ENCODE measurements around the gene CBL. TPM values are rescaled to one million over a fixed set of nuclear protein-coding genes. Genes with fewer than 3 reads are reported as not detected.

Gene CBL
- total RNA-seq, 4 donors from 2014 or later = 9.9 to 14.2 (median 12.4) TPM

- H3K27me3 ChIP-seq = no peaks in the 10 kb centered on the region
- WGBS, 2 donors = 83 to 92% methylated on average over 1 of the region's 1 CpG
- H3K4me3 ChIP-seq = no peak overlapping the region
- DNase-seq = no peak
- TF ChIP-seq CTCF (IDR thresholded peaks at IDR 0.05) (no peak), POLR2A (IDR thresholded peaks at IDR 0.05) (no peak)
- no peaks in the 10 kb centered on the region for H3K4me1 ChIP-seq
- no peak overlapping the region for H3K27ac ChIP-seq
- peaks cover 0 to 84% (median 17%) of the 10 kb centered on the region in 3 donors for H3K36me3 ChIP-seq
- no peaks in the 10 kb centered on the region for H3K9me3 ChIP-seq
- intact Hi-C loops (cut with DNase I) = no loop called here
Measured at GRCh38 chr11:119277660-119278059, 71.5 kb downstream of the CBL start.

- H3K36me3 ChIP-seq = peaks cover 8 to 67% (median 18%) of the 10 kb centered on the region in 3 donors
- no peaks in the 10 kb centered on the region for H3K9me3 ChIP-seq
- peaks cover 0 to 9% (median 0%) of the 10 kb centered on the region in 3 donors for H3K4me1 ChIP-seq
- intact Hi-C loops (cut with DNase I) = no loop called here
- TF ChIP-seq CTCF (IDR thresholded peaks at IDR 0.05) (no peak), POLR2A (IDR thresholded peaks at IDR 0.05) (no peak)
- no peak overlapping the region for H3K4me3 ChIP-seq
- 83 to 87% methylated on average over 4 to 7 of the region's 7 CpGs for WGBS, 2 donors
- no peaks in the 10 kb centered on the region for H3K27me3 ChIP-seq
- H3K27ac ChIP-seq = no peak overlapping the region
- no peak for DNase-seq
Measured at GRCh38 chr11:119282495-119282894, 76.4 kb downstream of the CBL start.

- no peak overlapping the region for H3K27ac ChIP-seq
- H3K36me3 ChIP-seq = peaks cover 8 to 64% (median 10%) of the 10 kb centered on the region in 3 donors
- intact Hi-C loops (cut with DNase I) = no loop called here
- no peak for DNase-seq
- TF ChIP-seq POLR2A (IDR thresholded peaks at IDR 0.05) (no peak), CTCF (IDR thresholded peaks at IDR 0.05) (peak in 5 of 6 experiments; percentile 33 to 47 (median 36))
- 66 to 74% methylated on average over 9 of the region's 9 CpGs for WGBS, 2 donors
- no peaks in the 10 kb centered on the region for H3K9me3 ChIP-seq
- H3K4me1 ChIP-seq = peaks cover 0 to 9% (median 0%) of the 10 kb centered on the region in 3 donors
- H3K4me3 ChIP-seq = no peak overlapping the region
- no peaks in the 10 kb centered on the region for H3K27me3 ChIP-seq
Measured at GRCh38 chr11:119284344-119285157, 78.4 kb downstream of the CBL start.

GRCh38 chr11:119285431-119285830 is 79.3 kb downstream of the CBL start:
- intact Hi-C loops (cut with DNase I) = no loop called here
- peaks cover 0 to 6% (median 0%) of the 10 kb centered on the region in 3 donors for H3K9me3 ChIP-seq
- no peak overlapping the region for H3K4me3 ChIP-seq
- peaks cover 0 to 9% (median 0%) of the 10 kb centered on the region in 3 donors for H3K4me1 ChIP-seq
- TF ChIP-seq POLR2A (IDR thresholded peaks at IDR 0.05) (no peak), CTCF (IDR thresholded peaks at IDR 0.05) (no peak)
- 94% methylated on average over 6 to 9 of the region's 9 CpGs for WGBS, 2 donors
- H3K27ac ChIP-seq = no peak overlapping the region
- H3K27me3 ChIP-seq = no peaks in the 10 kb centered on the region
- H3K36me3 ChIP-seq = peaks cover 8 to 65% (median 10%) of the 10 kb centered on the region in 3 donors
- no peak for DNase-seq

GRCh38 chr11:119288219-119288618 is 82.1 kb downstream of the CBL start:
- WGBS, 2 donors = 75 to 83% methylated on average over 3 of the region's 3 CpGs
- no peak overlapping the region for H3K4me3 ChIP-seq
- H3K4me1 ChIP-seq = peaks cover 0 to 9% (median 0%) of the 10 kb centered on the region in 3 donors
- TF ChIP-seq POLR2A (IDR thresholded peaks at IDR 0.05) (no peak), CTCF (IDR thresholded peaks at IDR 0.05) (no peak)
- H3K9me3 ChIP-seq = peaks cover 0 to 17% (median 8%) of the 10 kb centered on the region in 3 donors
- intact Hi-C loops (cut with DNase I) = no loop called here
- peaks cover 8 to 80% (median 10%) of the 10 kb centered on the region in 3 donors for H3K36me3 ChIP-seq
- no peaks in the 10 kb centered on the region for H3K27me3 ChIP-seq
- H3K27ac ChIP-seq = no peak overlapping the region
- no peak for DNase-seq
